ENCODE results near the gene GRM8. TPM values are rescaled to one million over a fixed set of nuclear protein-coding genes. Genes with fewer than 3 reads are reported as not detected.
"Not testable (repeated sequence)": the region's sequence is repeated elsewhere in the genome, so short reads cannot be mapped to it uniquely, and the experiment has no call there.

Gene GRM8
- total and polyA plus RNA-seq, 7 donors, result 0.08 TPM; not detected in 6

DNA sequence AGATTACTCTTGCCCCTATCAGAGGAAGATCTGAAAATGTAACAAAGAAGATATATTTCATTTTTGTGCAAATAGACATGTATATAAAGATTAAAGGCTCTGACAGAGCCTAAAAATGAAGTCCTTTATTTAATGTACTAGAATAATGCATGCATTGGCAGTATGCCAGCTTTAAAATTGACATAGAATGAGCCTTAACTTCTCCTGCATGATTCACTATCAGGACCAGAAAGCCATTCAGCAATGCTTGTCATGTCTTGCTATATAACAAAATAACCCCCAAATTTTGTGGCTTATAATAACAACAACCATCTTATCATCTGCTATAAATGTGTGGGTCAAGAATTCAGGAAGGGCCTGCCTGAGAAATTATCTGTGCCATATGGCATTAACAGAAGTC is 411.9 kb downstream of the GRM8 start:
- no peak for ATAC-seq
- intact Hi-C loops (cut with DNase I), result no loop called here
- TF ChIP-seq, protein P1, sequence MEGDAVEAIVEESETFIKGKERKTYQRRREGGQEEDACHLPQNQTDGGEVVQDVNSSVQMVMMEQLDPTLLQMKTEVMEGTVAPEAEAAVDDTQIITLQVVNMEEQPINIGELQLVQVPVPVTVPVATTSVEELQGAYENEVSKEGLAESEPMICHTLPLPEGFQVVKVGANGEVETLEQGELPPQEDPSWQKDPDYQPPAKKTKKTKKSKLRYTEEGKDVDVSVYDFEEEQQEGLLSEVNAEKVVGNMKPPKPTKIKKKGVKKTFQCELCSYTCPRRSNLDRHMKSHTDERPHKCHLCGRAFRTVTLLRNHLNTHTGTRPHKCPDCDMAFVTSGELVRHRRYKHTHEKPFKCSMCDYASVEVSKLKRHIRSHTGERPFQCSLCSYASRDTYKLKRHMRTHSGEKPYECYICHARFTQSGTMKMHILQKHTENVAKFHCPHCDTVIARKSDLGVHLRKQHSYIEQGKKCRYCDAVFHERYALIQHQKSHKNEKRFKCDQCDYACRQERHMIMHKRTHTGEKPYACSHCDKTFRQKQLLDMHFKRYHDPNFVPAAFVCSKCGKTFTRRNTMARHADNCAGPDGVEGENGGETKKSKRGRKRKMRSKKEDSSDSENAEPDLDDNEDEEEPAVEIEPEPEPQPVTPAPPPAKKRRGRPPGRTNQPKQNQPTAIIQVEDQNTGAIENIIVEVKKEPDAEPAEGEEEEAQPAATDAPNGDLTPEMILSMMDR (IDR thresholded peaks at IDR 0.05), result no peak
- DNase-seq, result no peak
- no peak overlapping the region for H3K4me3 ChIP-seq
- no peaks in the 10 kb centered on the region for H3K9me3 ChIP-seq
- no peaks in the 10 kb centered on the region for H3K36me3 ChIP-seq (ENCODE audit: insufficient read depth in 1 of 2, low read depth in 1 of 2)
- H3K4me1 ChIP-seq, result no peaks in the 10 kb centered on the region
- H3K27me3 ChIP-seq (ENCODE audit: insufficient read depth in 3 of 3, low read length in 2 of 3), result no peaks in the 10 kb centered on the region
- H3K27ac ChIP-seq, result no peak overlapping the region

DNA sequence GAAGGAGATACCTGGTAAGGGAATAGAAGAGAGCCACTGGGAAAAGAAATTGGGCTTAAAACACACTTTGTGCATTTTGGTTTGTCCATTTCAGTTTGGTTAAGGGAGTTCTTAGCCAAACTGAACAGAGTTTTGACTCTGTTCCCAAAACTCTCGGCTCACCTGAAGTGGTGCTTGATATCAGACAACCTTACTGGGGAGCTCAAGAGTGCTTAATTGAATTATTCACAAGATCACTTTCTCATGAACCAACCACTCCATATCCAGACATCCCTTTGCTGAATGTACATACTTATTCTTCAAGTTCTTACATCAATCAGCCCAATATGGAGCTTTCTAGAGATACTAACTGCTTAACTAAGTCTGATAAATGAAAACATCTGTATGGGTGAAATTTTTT is 413.1 kb downstream of the GRM8 start:
- Histone ChIP-seq H3K36me3 (ENCODE audit: insufficient read depth in 1 of 2, low read depth in 1 of 2) (no peaks in the 10 kb centered on the region), H3K4me1 (no peaks in the 10 kb centered on the region), H3K9me3 (no peaks in the 10 kb centered on the region), H3K27me3 (ENCODE audit: insufficient read depth in 3 of 3, low read length in 2 of 3) (no peaks in the 10 kb centered on the region), H3K27ac (no peak overlapping the region), H3K4me3 (no peak overlapping the region)
- 69 to 80% (median 79%) methylated on average over 1 of the region's 1 CpG for WGBS, 3 donors
- TF ChIP-seq, protein P1 (IDR thresholded peaks at IDR 0.05), result no peak
- ATAC-seq (no peak), DNase-seq (no peak)
- intact Hi-C loops (cut with DNase I), result no loop called here

DNA sequence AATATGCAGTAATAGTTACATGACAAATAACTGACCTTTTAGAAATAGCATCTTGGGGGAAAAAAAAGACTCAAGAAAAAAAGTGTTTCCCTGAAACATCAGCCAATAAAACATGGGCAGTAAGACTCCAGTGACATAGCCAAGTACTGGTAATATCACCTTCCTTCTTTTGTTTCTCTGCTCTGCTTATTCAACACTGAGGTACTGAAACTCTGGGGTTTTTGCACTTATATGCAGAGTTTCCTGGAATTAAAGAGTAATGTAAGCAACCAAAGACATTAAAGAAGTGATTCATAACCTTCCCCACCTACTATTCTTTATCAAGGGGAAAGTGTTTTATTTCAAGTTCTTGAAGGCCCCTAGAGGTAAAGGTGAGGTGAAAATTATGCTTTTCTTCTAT is 414.5 kb downstream of the GRM8 start:
- no peaks in the 10 kb centered on the region for H3K27me3 ChIP-seq (ENCODE audit: insufficient read depth in 3 of 3, low read length in 2 of 3)
- ATAC-seq (no peak), DNase-seq (no peak)
- no peak overlapping the region for H3K4me3 ChIP-seq
- no peaks in the 10 kb centered on the region for H3K9me3 ChIP-seq
- intact Hi-C loops (cut with DNase I), result no loop called here
- H3K4me1 ChIP-seq, result no peaks in the 10 kb centered on the region
- H3K27ac ChIP-seq, result no peak overlapping the region
- H3K36me3 ChIP-seq (ENCODE audit: insufficient read depth in 1 of 2, low read depth in 1 of 2), result no peaks in the 10 kb centered on the region
- TF ChIP-seq, protein P1 (IDR thresholded peaks at IDR 0.05), result no peak

DNA sequence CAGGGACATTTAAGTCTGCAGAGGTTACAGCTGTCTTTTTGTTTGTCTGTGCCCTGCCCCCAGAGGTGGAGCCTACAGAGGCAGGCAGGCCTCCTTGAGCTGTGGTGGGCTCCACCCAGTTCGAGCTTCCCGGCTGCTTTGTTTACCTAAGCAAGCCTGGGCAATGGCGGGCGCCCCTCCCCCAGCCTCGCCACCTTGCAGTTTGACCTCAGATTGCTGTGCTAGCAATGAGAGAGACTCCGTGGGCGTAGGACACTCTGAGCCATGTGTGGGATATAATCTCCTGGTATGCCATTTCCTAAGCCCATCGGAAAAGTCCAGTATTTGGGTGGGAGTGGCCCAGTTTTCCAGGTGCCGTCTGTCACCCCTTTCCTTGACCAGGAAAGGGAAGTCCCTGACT is 421.5 kb downstream of the GRM8 start:
- H3K4me3 ChIP-seq; intact Hi-C loops (cut with DNase I); H3K4me1 ChIP-seq; ATAC-seq; H3K9me3 ChIP-seq; DNase-seq; H3K27me3 ChIP-seq (ENCODE audit: insufficient read depth in 3 of 3, low read length in 2 of 3); H3K36me3 ChIP-seq (ENCODE audit: insufficient read depth in 1 of 2, low read depth in 1 of 2); H3K27ac ChIP-seq: not testable (repeated sequence)
- 80 to 88% (median 84%) methylated on average over 6 to 8 of the region's 9 CpGs for WGBS, 3 donors

DNA sequence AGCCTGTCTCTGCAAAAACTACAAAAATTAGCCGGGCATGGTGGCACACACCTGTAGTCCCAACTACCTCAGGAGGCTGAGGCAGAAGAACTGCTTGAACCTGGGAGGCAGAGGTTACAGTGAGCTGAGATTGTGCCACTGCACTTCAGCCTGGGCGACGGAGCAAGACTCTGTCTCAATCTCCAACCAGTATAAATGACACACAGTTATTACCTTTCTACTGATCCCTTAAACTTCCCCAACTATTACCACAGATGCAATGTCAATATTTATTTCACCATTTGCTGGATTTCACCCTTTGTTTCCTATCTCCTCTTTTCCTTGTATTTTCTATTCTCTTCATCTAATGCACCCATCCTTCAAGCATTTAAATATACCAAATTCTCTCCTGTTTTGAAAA is 431.8 kb downstream of the GRM8 start:
- WGBS, 3 donors, result 85 to 93% (median 89%) methylated on average over 3 of the region's 3 CpGs
- Histone ChIP-seq H3K27me3 (ENCODE audit: insufficient read depth in 3 of 3, low read length in 2 of 3) (no peaks in the 10 kb centered on the region), H3K36me3 (ENCODE audit: insufficient read depth in 1 of 2, low read depth in 1 of 2) (no peaks in the 10 kb centered on the region), H3K9me3 (no peaks in the 10 kb centered on the region), H3K4me3 (no peak overlapping the region), H3K27ac (no peak overlapping the region), H3K4me1 (no peaks in the 10 kb centered on the region)
- ATAC-seq (no peak), DNase-seq (no peak)
- TF ChIP-seq, protein P1 (IDR thresholded peaks at IDR 0.05), result no peak
- intact Hi-C loops (cut with DNase I), result no loop called here
